EH (cell line): ENCODE measurements around the gene ACP7.
"Not testable (repeated sequence)": the region's sequence is repeated elsewhere in the genome, so short reads cannot be mapped to it uniquely, and the experiment has no call there.

Experiments used
- DNase-seq: peaks from one replicate; pipeline ENCODE4 v3.0.0-alpha.2; 2015; ENCODE audit warnings: low read depth

The ACP7 gene

DNA sequence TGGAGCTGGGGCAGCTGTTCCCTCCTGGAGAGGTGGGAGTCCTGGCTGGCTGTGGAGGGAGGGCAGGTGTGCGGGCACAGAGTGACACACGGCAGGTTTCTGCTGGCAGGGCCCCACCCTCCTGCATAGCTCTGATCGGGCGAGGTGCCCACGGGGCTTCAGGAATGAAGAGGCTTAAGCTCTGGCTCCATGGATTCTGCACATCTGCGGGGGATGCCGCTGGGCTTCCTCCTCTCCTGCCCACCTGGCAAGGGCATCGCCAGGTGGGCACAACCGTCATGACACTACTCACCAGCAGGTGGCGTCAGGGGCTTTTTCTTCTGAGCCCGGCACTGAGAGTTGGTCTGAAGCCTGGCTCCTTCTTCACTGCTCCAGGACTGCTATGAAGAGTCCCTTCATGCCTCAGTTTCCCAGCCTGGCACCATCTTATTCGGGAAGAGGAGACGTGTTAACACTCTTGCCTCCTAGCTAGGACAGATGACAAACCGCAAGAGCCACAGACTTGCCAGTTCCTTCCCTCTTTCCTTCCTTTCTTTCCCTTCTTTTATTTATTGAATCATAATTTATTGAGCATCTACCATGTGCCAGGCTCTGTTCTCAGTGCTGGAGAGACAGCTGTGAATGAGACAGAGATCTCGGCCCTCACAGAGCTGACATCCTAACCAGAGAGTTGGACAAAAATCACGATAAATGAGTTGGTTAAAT, 26.2 kb downstream of the ACP7 start:
- DNase-seq = peak; percentile 49

DNA sequence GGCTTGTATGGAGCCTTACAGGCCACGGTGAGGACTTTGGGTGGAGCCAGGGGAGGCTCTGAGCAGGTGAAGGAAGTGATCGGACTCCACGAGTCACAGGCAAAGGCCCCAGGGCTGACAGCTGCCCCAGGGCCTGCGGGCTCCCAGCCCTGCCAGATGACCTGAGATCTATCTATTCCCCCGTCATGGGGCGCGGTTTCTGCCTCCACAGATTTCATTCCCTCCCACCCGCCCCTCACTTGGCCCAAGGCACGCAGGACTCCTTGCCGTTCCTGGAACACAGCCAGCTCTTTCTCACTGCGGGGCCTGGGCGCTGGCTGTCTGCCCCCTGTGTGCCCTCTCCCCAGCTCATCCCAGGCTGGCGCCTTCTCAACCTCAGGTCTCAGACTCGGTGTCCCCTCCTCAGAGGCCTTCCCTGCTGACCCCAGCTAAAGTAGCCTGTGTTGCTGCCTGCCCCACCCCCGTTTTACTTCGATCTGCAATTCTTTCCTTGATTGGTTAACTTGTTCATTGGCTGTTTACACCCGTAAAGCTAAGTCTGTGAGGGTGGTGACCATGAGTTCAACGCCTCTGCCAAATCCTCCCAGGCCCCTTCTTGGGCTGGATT, 27.5 kb downstream of the ACP7 start:
- no peak for DNase-seq

DNA sequence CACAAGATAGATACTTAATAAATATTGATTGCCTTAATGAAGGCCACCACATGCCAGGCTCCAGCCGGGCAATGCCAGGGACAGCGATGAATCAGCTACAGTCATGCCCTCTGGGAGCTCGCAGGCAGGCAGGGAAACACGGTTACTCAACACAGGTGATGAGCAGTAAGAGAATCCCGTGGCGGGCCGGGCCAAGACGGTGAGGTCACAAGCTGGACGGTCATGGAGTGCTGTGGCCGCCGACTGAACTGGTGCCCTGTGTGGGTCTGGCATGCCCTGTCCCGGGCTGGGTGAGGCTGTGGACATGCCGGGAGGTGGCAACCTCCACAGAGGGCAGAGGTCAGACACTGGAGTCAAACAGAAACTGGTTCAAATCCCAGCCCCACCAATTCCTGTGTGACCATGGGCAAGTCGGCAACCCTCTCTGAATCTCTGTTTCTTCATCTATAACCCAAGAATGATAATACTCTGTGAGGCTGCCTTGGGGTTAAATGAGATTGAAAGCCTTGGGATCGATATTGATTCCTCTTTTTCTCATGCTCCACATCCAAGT, 28.2 kb downstream of the ACP7 start:
- no peak for DNase-seq

DNA sequence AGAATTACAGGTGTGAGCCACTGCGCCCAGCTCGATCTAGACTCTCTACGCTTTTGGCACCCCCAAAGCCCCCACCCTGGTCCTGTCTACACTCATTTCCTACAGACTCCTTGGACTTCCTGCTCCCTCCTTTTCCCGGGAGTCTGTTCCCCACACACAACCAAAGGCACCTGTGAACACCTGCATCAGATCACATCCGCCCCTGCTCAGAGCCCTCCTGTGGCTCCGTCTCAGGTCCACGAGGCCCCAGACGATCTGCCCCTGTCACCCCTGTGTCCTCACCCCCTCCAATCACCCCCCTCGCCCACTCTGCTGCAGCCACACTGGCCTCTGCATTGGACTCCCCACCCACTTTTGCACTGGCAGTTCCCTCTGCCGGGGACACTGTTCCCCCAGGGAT, 29.0 kb downstream of the ACP7 start:
- no peak for DNase-seq

DNA sequence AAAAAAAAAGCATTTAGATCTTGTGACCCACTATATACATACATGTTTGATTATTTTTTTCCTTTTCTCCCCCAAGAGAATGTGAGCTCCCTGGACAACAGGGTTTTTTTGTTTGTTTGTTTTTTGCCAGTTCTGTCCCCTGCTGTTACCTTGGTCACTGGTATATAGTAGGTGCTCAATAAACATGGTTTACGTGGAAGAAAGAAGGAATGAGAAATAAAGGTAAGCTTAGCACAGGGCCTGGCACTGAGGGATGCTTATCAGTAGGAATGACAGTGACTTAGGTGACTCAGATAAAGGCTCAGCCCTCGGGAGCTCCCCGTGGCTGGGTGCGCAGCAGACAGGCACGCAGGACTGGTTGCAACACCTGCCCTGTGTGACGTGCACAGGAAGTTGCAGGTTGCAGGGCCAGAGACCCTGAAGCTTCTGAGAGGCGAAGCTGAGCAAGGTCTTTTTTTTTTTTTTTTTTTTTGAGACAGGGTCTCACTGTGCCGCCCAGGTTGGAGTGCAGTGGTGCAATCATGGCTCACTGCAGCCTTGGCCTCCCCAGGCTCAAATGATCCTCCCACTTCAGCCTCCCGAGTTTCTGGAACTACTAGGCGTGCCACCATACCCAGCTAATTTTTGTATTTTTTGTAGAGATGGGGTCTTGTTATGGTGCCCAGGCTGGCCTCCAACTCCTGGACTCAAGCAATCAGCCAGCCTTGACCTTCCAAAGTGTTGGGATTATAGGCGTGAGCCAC, 31.1 kb downstream of the ACP7 start:
- DNase-seq = no peak

DNA sequence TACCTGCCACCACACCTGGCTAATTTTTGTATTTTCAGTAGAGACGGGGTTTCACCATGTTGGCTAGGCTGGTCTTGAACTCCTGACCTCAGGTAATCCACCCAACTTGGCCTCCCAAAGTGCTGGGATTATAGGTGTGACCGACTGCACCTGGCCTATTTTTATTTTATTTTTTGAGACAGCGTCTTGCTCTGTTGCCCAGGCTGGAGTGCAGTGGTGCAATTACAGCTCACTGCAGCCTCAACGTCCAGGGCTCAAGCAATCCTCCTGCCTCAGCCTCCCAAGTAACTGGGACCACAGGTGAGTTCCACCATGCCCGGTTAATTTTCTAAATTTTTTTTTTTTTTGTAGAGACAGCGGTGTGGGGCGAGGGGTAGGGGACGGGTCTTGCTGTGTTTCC, 32.9 kb downstream of the ACP7 start:
- DNase-seq = not testable (repeated sequence)

DNA sequence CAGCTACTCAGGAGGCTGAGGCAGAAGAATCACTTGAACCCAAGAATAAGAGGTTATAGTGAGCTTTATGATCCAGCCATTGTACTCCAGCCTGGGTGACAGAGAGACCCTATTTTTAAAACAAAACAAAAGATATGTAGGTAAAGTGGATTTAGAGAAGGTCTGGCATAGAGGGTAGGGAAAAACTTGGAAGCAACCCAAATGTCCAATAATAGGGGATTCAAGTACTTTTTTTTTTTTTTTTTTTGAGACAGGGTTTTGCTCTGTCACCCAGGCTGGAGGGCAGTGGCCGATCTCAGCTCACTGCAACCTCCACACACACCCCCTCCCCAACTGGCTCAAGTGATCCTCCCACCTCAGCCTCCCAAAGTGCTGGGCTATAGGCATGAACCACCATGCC, 35.7 kb downstream of the ACP7 start:
- DNase-seq = no peak

DNA sequence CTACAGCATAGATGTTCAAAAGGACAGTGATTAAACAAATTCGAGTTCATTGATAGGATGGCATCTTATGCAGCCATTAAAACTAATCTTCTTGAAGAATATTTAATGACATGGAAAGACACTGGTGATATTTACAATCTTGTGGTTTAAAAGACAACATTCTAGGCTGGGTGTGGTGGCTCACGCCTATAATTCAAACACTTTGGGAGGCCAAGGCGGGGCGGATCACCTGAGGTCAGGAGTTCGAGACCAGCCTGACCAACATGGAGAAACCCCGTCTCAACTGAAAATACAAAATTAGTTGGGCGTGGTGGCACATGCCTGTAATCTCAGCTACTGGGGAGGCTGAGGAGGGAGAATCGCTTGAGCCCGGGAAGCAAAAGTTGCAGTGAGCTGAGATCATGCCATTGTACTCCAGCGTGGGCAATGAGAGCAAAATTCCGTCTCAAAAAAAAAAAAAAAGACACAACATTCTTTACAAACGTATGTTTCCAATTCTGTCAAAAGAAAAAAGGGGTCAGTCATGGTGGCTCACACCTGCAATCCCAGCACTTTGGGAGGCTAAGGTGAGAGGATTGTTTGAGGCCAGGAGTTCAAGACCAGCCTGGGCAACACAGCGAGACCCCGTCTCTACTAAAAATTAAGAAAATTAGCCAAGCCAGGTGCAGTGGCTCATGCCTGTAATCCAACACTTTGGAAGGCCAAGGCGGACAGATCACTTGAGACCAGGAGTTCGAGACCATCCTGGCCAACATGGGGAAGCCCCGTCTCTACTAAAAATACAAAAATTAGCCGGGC, 39.0 kb downstream of the ACP7 start:
- DNase-seq = no peak

DNA sequence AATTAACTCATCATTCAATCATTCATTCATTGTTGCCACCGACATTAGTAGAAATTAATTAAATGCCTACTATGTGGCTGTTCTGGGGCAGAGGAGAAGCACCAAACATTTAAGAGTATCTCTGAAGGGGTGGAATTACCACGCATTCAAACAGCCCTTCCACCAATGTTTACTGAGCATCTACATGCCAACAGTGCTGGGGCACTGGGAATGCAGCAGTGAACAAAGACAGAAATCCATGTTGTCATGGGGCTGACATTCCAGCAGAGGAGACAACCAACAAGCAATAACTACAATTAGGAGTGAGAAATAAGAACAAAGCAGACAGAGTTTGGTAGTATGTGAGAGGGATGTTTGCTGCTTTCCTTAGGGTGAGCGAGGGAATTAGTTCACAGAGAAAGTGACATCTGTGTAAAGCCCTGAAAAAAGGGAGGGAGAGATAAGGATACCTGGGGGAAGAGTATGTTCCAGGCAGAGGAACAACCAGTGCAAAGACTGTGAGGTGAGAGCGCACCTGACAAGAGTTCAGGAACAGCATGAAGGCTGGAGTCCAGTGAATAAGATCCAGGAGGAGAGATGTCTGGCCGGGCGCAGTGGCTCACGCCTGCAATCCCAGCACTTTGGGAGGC, 40.1 kb downstream of the ACP7 start:
- DNase-seq = no peak

DNA sequence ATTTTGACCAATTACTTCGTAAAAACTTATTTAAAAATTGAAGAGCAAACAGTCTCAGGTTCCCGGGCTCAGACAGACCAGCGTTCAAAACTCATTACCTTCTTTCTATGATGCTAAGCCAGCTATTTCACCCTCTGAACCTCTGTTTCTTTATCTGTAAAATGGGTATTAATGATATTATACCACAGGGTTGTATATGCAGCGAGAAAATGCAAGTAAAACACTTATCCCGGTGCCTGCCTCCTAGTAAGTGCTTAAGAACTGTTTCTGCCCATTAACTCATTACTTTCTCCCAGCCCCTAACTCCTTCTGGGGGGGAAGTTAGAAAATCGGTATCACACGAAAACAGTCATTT, 41.0 kb downstream of the ACP7 start:
- DNase-seq = no peak

DNA sequence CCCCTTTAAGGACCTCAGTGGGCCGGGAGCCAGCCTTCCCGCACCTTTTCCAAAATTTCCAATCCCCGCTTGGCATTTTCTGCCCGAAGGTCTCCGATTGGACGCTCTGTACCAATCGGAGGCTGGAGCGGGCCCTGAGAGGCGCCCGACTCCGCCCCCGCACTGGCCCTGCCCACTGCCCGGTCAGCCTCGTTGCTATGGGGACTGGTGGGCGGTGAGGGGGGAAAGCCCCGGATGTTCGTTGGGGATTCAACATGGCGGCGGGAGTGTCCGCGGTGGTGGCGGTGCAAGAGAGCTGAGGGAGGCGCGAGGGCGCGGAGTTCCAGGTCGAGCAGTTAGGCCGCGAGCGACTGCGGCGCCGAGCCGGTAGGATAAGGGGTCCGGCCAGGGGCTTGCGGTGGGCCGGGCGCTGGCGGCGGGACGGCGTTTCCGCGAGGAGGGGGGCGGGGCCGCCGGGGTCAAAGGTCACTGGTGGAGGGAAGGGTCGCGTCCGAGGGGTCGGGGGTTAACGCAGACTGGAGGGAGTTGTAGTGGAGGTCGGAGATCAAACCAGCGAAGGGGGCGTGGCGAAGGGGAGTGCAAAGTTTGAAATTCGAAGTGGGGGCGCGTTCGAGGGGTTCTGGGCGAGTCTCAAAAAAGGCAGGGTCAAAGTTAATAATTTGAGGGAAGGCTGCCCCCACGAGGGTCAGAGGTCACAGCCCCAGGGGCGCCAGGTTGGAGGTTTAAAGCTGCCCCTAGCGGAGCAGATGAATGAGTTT, 41.6 kb downstream of the ACP7 start, which contains the start of gene PAK4:
Gene PAK4 (plus strand): TSS at position 233 of the 758 bp plus-strand sequence. CDS start 43,768 bp downstream, outside the sequence.
- peak; percentile 98 for DNase-seq

DNA sequence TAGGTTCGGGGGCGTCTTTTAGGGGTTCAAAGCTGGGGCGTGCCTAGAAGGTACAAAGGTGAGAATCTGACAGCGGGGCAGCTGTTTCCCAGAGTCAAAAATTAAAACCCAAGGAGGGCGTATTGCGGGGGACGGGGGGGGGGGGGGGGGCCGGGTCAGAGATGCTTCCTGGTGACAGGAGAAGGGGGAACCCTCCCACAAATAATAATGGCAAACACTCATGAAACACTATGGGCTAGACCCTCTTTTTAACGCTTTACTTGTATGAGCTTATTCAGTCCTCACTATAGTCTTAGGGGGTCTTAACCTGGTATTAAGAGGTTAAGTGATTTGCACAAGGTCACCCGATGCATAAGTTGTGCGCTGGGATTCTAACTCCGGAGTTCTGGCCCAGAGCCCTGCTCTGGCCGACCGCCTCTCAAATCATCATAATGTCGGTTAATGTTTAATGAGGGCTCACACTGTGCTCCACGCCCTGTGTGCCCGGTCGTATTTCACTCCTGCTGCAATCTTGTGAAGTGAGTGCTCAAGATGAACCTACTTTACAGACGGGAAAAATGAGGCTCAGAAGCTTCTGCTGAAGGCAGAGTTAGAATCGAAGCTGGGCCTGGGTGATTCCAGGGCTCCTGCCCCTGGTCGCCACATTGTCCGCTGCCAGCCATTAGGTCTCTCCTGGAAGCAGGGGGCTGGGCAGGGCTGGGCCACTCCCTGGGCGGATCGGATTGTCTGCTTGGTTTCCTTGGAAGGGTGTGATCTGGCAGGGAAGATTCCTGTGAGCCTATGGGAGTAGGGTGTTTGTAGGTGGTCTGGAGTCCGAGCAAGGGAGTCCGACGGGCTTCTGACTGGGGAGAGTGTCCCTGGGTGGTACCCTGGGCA, 42.4 kb downstream of the ACP7 start:
- DNase-seq = peak; percentile 60

DNA sequence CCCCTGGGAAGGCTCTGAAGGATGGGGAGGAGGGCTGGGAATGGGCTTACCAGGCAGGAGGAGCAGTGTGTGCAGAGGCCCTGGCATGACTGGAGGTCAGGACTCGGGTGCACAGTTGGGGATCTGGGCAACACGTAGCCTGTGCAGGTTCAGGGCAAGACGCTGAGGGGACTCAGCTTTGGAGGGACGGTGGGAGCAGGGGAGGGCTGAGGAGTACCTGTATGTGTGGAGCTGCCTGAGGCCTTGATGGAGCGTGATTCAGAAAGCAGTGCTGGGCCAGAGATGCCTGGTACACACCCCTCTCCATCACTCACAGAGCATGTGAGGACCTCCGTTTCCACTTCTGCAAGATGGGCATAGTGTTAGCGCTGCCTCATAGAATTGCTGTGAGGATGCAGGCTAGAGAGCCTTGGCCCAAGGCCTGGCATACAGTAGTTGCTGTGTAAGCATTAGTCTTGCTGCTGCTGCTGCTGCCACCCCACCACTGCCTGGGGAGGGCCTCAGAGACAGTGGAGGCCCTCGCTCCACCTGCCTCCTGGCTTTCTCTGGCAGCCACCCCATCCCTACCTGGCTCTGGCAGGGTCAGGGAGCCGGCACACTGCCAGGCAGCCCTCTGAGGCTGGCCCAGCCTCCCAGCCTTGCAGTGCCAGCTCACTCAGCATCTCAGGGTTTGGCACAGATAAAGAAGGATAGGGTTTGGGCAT, 43.8 kb downstream of the ACP7 start:
- no peak for DNase-seq

DNA sequence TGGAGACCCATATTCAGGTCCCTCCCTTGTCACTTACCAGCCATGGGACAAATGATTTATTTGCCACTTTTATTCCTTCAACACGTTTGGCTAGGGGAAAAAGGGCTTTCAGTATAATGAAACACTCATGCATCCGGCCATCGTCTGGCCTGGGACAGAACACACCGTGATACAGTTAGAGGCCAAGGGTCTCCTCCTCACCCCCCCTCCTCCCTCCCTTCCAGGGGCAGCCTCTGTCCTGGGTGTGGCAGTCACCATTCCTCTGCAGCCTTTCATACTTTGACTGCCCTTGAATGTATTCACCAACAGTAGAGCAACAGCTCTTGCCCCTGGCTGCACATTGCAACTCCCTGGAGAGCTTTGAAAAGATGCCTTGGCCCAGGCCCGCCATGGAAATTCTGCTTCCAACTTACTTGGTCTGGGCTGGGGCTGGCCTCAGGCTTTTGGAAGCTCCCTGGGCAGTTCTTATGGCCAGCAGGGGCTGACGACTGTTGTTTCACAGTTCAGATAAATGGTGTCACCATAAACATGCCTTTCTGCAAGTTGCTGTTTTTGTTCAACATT, 44.4 kb downstream of the ACP7 start:
- DNase-seq = peak; percentile 24

DNA sequence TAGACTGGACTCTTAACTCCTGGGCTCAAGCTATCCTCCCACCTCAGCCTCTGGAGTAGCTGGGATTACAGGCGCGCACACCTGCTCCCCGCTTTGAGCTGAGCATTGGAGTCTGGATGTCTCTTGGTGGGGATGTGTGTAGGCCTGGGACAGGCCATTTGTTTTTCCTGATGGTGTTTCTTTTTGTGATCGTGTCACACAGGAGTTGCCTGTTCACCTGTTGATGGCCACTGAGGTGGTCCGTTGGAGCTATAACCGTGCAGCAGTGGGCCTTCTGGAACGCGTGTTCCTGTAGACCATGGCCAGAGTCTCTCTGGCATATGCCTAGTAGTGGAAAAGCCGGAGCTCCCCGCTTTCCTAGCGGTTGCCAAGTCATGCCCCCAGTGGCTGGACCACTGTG, 44.9 kb downstream of the ACP7 start:
- DNase-seq = no peak

DNA sequence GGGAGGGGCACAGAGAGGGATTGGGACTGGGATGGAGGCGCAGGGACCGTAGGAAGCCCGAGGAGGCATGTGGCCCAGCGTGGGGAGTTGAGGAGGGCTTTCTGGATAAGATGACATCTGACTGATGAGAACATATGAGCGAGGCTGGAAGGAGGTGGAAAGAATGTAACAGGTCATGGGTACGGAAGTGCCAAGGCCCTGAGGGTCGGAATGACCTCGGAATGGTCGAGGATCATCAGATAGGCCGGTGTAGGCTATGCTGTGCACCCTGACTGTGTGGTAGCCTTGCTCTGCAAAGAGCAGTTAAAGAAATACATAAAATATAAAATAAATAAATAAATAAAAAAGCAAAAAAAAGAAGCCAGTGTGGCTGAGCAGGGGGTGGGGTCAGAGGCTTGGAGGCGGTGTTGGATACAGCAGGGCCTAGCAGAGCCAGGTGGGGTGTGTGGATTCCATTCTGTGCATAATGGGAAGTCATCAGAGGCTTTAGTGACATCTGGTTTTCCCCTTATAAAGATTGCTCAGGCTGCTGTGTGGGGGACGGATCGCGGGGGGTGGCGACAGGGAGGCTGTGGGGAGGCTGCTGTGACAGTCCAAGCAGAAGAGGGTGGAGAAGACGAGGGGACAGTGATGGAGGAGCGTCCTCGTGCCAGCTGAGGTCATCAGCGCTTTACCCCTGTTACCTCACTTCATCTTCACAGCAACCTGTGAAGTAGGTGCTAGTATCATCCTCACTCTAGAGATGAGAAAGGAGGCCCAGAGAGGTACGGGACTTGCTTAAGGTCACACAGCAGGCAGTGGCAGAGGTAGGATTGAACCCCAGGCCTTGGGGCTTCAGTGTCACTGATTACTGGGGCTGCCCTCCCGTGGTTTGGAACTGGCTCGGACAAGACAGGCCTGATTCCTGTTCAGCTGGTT, 46.4 kb downstream of the ACP7 start:
- DNase-seq = no peak

DNA sequence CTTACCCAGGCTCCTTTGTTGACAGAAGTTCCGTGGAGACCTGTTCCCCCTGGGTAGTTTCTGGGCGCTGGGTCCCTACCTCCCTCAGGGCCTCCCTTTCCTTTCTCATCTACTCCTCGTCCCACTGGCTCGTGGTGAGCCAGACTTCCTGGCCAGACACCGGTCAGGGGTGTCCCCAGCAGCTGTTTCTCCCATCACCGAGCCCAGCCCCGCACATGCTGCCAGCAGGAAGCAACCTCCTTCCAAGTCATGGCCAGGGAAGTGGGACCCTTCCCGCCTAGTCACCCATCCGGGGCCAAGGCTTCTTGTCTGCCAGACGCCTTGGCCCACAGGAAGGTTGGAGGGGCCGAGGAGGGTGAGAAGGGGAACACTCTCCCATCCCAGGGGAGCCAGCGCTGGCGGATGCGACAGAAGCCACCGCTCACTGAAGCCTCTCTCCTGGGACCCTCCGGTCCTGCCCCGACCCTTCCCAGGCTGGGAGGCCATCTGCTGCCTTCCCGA, 47.1 kb downstream of the ACP7 start:
- DNase-seq = no peak
